Superior temporal gyrus (tissue), 1 donor: ENCODE data around the gene AOX1.
"Not testable (repeated sequence)": the region's sequence is repeated elsewhere in the genome, so short reads cannot be mapped to it uniquely, and the experiment has no call there.

ENCODE experiments used
- DNase-seq: peaks from one replicate; pipeline ENCODE4 v3.0.0-alpha.2; 2016; ENCODE audit errors: extremely low spot score

Gene AOX1

GRCh38 chr2:200585730-200586643 is at the start of gene AOX1:
AOX1 (plus strand) TSS chr2:200586014; CDS start chr2:200586109, 95 bp downstream.
- peak; percentile 35 for DNase-seq

DNA sequence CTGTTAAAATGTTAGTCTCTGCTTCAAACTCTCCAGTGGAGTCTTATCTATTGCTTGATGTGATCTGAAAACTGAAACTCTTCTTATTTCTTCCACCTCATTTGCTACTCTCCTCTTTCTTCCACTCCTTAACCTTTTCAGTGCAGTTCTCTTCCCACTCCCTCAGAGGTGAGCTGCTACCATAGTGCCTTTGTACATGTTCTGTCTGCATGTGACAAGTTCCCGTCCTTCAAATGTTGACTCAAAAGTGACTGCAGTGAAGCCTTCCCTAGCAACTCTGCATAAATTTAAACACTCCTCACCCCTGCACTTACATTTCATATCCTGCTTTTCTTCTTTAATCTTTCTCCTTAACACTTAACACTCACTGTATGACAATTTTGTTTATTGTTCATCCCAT is 47.7 kb upstream of the AOX1 start:
- no peak for DNase-seq

DNA sequence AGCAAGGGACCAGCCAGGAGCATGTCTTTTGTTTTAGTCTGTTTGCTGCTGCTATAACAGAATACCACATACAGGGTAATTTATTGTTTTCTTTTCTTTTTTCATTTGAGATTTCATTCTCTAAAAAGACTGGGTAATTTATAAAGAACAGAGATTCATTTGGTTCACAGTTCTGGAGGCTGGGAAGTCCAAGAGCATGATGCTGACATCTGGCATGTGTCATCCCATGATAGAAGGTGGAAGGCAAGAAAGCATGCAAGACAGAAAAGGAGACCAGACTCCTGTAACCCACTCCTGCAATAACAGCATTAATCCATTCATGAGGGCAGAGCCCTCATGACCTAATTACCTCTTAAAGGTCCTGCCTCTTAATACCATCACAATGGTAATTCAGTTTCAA is 45.0 kb upstream of the AOX1 start:
- no peak for DNase-seq

- not testable (repeated sequence) for DNase-seq
Observed at GRCh38 chr2:200566596-200566995, 19.2 kb upstream of the AOX1 start.

- DNase-seq: no peak
Observed at GRCh38 chr2:200567932-200568331, 17.9 kb upstream of the AOX1 start.

- no peak for DNase-seq
Observed at GRCh38 chr2:200575957-200576356, 9.9 kb upstream of the AOX1 start.

DNA sequence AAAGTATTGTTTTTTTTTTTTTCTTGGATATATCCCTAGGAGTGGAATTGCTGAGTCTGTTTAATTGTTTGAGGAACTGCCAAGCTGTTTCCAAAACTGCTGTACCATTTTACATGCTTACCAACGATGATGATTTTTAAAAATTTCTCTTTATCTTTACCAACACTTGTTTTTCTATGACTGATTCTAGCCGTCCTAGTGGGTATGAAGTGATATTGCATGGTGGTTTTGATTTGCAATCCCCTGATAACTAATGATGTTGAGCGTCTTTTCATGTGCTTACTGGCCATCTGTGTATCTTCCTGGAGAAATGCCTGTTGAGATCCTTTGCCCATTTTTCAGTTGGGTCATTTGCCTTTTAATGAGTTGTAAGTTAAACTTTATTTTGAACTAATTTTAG is 8.8 kb upstream of the AOX1 start:
- DNase-seq: no peak

GRCh38 chr2:200578778-200579177 is 7.0 kb upstream of the AOX1 start:
- DNase-seq: no peak

DNA sequence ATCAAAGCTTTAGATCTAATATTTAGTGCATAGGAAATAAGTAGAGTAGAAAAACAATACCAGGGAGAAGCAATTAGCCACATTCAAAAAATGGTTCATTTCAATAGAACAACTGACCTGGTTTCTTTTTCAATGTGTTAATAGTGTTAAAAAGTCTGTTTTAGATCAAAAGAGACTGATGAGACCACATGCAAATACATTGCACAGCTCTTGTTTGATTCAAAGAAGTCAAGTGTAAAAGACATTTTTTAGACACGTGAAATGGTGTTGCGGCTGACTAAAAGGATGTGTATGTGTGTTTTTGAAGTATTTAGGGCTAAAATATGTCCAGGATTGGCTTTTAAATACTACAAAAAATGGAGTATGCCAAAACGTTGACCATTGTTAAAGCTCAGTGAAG is 1.2 kb upstream of the AOX1 start:
- no peak for DNase-seq

DNA sequence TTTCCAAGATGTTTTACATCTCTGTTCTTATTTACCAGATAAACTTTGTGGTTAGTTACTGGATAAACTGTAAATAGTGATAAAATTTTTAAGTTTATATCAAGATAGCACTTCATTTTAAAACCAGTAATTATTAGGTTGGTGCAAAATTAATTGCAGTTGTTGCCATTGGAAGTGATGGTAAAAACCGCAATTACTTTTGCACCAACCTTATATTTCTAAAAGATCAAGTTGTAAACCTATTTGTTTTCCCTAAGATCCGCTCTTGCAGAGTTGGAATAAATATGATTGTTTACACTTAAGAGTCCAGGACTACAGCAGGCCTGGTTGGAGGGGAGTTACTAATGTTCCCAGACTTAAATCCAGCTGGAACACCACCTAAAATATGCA is 479 bp upstream of the AOX1 start:
- DNase-seq: peak; percentile 17

GRCh38 chr2:200586644-200586975 is 796 bp downstream of the AOX1 start:
- DNase-seq: no peak

DNA sequence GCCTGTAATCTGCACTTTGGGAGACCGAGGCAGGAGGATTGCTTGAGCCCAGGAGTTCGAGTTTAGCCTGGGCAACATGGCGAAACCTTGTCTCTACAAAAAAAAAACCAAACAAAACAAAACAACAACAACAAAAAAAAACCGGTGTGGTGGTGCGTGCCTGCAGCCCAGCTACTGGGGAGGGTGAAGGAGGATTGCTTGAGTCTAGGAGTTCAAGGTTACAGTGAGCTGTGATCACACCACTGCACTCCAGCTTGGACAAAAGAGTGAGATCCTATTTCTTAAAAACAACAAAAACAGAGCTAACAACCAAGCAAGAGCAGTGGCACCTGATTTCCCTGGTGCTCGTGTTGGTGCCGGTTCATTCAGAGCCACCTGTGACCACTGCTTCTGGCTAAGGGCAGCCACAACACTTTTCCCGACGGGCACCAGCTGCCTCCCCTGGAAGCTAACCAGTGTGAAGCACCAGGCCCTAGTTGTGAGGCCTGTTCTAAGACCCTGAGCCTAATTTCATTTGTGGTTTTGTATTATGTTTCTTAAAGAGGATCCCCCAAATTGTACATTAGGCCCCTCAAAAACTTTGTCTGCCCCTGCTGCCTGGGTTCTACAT is 1.3 kb downstream of the AOX1 start:
- no peak for DNase-seq

- DNase-seq: no peak
Observed at GRCh38 chr2:200588076-200588678, 2.4 kb downstream of the AOX1 start.

DNA sequence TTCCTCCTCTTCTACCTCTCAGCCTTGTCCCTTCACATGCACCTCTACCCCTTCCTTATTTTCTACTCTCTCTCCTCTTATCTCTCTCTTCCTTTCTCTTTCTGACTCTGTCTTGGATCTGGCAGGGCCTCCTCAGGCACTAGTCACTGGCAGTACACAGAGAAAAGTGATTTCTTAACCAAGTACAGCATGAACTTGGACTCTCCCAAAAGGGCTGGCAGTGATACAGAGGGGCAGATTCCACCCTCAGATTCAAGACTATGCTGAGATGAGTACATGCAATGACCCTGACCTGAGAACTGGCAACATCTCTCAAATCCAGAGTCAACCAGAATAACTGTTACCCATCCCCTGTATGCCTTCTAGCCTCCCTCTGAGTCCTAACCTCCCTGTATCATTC is 4.3 kb downstream of the AOX1 start:
- no peak for DNase-seq

- DNase-seq: no peak
Observed at GRCh38 chr2:200591308-200591707, 5.5 kb downstream of the AOX1 start.

GRCh38 chr2:200592406-200593075 is 6.7 kb downstream of the AOX1 start:
- no peak for DNase-seq

DNA sequence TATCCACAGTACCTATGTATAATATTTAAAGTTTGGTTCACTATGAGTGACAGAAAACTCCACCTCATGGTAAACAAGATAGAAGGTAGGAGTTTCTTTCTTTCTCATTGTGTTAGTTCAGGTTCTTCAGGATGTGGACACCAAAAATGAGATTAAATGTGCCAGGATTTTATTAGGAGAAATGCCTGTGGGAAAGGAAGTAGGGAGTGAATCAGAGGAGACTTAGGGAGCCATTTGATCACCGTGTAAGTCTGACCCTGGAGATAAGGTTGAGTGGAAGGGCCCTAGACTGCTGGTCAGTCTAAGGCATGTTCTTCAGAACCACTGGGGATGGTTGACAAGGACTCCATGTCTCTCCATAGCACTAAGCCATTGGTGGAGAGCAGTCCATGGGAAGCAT is 8.1 kb downstream of the AOX1 start:
- DNase-seq: no peak

DNA sequence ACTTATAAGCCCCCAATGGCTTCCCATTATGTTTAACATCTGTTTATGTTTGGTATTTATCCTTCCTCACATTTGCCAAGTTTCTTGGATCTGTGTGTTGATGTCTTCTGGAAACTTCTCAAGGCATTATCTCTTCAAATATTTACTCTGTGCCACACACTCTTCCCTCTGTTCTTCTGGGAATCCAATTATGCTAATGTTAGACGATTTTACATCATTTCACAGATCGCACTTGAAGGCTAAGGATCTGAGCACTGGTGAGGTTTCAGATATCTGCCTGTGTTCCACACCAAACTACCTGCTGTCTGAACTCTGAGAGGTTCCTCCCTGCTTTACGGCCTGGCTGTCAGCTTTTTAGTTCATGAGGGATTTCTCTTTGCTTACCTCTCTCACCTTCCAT is 10.1 kb downstream of the AOX1 start:
- no peak for DNase-seq

- no peak for DNase-seq
Observed at GRCh38 chr2:200596774-200597570, 11.2 kb downstream of the AOX1 start.

- DNase-seq: no peak
Observed at GRCh38 chr2:200599206-200599605, 13.4 kb downstream of the AOX1 start.

DNA sequence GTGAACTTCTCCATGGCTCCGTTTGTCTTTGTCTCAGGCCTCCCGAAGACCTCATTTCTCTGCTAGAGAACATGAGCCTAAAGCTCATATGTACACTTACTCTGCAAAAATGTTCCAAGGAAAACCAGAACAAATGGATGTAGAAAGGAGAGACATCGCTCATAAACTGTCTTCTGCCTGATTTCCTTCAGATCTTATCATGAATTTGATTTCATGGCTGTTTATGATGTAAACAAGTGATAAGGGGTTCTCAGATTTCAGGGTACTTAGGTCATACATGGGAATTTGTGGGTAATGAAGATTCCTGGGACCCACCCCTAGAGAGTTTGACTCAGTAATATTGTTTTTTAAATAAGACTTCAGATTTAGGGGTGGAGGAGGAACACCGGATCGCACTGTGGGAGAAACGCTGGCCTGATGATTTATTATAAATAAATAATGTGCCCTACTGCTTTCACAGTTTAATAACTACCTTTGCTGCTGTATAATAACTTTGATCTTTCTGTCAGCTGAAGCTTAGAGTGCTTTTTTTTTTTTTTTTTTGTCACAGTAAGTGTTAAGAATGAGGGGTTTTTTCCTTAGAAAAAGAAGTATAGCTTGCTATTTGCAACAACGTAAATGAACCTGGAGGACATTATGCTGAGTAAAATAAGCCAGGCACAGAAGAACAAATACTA is 14.9 kb downstream of the AOX1 start:
- DNase-seq: no peak
